RWPE2 (cell line): ENCODE results near the gene ACTA2.

Experiments used
- ATAC-seq: fragments of 200-7000 bp; cut with Tn5 transposase; 3 replicates; pipeline ENCODE4 v1.9.1; 2021; ENCODE audit warnings: low read depth
- DNase-seq: peaks from one replicate; pipeline ENCODE4 v3.0.0-alpha.2; 2020; ENCODE audit warnings: low spot score
- H3K27ac ChIP-seq: fragments of 450-650 bp; 2 replicates; pipeline ENCODE4 v1.5.1; 2017; ENCODE audit warnings: mild to moderate bottlenecking; ENCODE audit not compliant: poor library complexity, severe bottlenecking
- H3K27me3 ChIP-seq: fragments of 250-450 bp; sonication (Bioruptor Pico); 2 replicates; pipeline ENCODE4 v1.5.1; 2021; ENCODE audit warnings: mild to moderate bottlenecking, moderate library complexity; ENCODE audit not compliant: insufficient read depth, poor library complexity, severe bottlenecking
- H3K36me3 ChIP-seq: fragments of 250-450 bp; sonication (Bioruptor Pico); 2 replicates; pipeline ENCODE4 v1.5.1; 2020; ENCODE audit warnings: low read depth, mild to moderate bottlenecking, moderate library complexity
- H3K4me1 ChIP-seq: fragments of 250-450 bp; sonication (Bioruptor Pico); 2 replicates; pipeline ENCODE4 v1.5.1; 2021; ENCODE audit warnings: mild to moderate bottlenecking, moderate library complexity; ENCODE audit not compliant: insufficient read depth, poor library complexity, severe bottlenecking
- H3K4me3 ChIP-seq: fragments of 250-450 bp; sonication (Bioruptor Pico); 2 replicates; pipeline ENCODE4 v1.5.1; 2021; ENCODE audit warnings: mild to moderate bottlenecking, moderate library complexity; ENCODE audit not compliant: severe bottlenecking
- H3K9me3 ChIP-seq: fragments of 250-450 bp; sonication (Bioruptor Pico); 2 replicates; pipeline ENCODE4 v1.5.1; 2021; ENCODE audit warnings: mild to moderate bottlenecking, moderate library complexity; ENCODE audit not compliant: severe bottlenecking
- CTCF ChIP-seq: fragments of 450-650 bp; IDR thresholded peaks from one replicate; pipeline ENCODE4 v1.5.1; 2017; ENCODE audit warnings: mild to moderate bottlenecking, moderate library complexity; ENCODE audit not compliant: poor library complexity, severe bottlenecking

Gene ACTA2

GRCh38 chr10:88952647-88953111 is at the start of gene ACTA2:
Gene ACTA2, minus strand, starts transcription at chr10:88952773. Its CDS starts 3,843 bp downstream, at chr10:88948930.
- no peaks in the 10 kb centered on the region for H3K27me3 ChIP-seq
- no peak for DNase-seq
- TF ChIP-seq CTCF, result no peak
- no peak within 1 kb of the TSS for H3K4me3 ChIP-seq
- no peaks in the 10 kb centered on the region for H3K4me1 ChIP-seq
- no peak within 1 kb of the TSS for H3K27ac ChIP-seq
- no peaks in the 10 kb centered on the region for H3K9me3 ChIP-seq
- H3K36me3 ChIP-seq, result no peaks in the 10 kb centered on the region
- ATAC-seq, result no peak

- Histone ChIP-seq H3K9me3 (no peaks in the 10 kb centered on the region), H3K27ac (no peak overlapping the region), H3K4me1 (peaks cover 6% of the 10 kb centered on the region), H3K4me3 (no peak overlapping the region), H3K27me3 (no peaks in the 10 kb centered on the region), H3K36me3 (peaks cover 35% of the 10 kb centered on the region)
- no peak for DNase-seq
- ATAC-seq, result no peak
- no peak for TF ChIP-seq CTCF
These were observed 49.1 kb upstream of the ACTA2 start for GRCh38 chr10:89001729-89002072.

- ATAC-seq (no peak), DNase-seq (no peak)
- peaks cover 30% of the 10 kb centered on the region for H3K36me3 ChIP-seq
- TF ChIP-seq CTCF, result no peak
- no peak overlapping the region for H3K4me3 ChIP-seq
- peaks cover 6% of the 10 kb centered on the region for H3K4me1 ChIP-seq
- H3K27me3 ChIP-seq, result no peaks in the 10 kb centered on the region
- H3K9me3 ChIP-seq, result no peaks in the 10 kb centered on the region
- no peak overlapping the region for H3K27ac ChIP-seq
These were observed 48.6 kb upstream of the ACTA2 start for GRCh38 chr10:89001024-89001728.

- no peak for DNase-seq
- Histone ChIP-seq H3K9me3 (no peaks in the 10 kb centered on the region), H3K27me3 (no peaks in the 10 kb centered on the region), H3K36me3 (peaks cover 22% of the 10 kb centered on the region), H3K4me1 (peaks cover 6% of the 10 kb centered on the region), H3K27ac (no peak overlapping the region), H3K4me3 (no peak overlapping the region)
- TF ChIP-seq CTCF, result no peak
- ATAC-seq, result 0 out of 3 replicates have a peak, but pooled peaks have one; percentile 29
These were observed 47.1 kb upstream of the ACTA2 start for GRCh38 chr10:88999625-89000024.

GRCh38 chr10:88996927-88997326 is 44.4 kb upstream of the ACTA2 start:
- Histone ChIP-seq H3K4me3 (no peak overlapping the region), H3K27me3 (no peaks in the 10 kb centered on the region), H3K27ac (no peak overlapping the region), H3K4me1 (peaks cover 23% of the 10 kb centered on the region), H3K9me3 (no peaks in the 10 kb centered on the region), H3K36me3 (no peaks in the 10 kb centered on the region)
- no peak for ATAC-seq
- no peak for TF ChIP-seq CTCF
- no peak for DNase-seq
